Neural cell (in vitro differentiated cells): Measurements from ENCODE around the gene CAPN10.
A peak's percentile ranks its signal among the peaks of the same experiment; 100 is the strongest.

ENCODE experiments used
- EZH2 ChIP-seq: fragments of 200-600, 300-800 bp; shearing (Covaris generic), sonication (generic); IDR thresholded peaks from 2 replicates; pipeline ENCODE4 v1.6.1; 2014; ENCODE audit warnings: antibody characterized with exemption, low read length, borderline replicate concordance, mild to moderate bottlenecking; ENCODE audit not compliant: insufficient read depth, poor library complexity, severe bottlenecking
- POLR2AphosphoS5 ChIP-seq: IDR thresholded peaks from 2 replicates; pipeline ENCODE4 v1.6.1; 2012
- TAF1 ChIP-seq: IDR thresholded peaks from 2 replicates; pipeline ENCODE4 v1.6.1; 2012; ENCODE audit warnings: low read depth

- TF ChIP-seq EZH2: no peak
- peak; percentile 15 for TF ChIP-seq POLR2AphosphoS5
- no peak for TF ChIP-seq TAF1
These were observed 28.7 kb upstream of the CAPN10 start, which contains the start of gene ANKMY1 for GRCh38 chr2:240557808-240558207.
